ENCODE measurements around the gene PON3. TPM values are rescaled to one million over a fixed set of nuclear protein-coding genes. Genes with fewer than 3 reads are reported as not detected.

The PON3 gene
- total RNA-seq, 1 experiment from 2014 or later, result 15.0 TPM

- CTCF ChIA-PET, result no interaction called here
- no TSS peak for BruUV-seq (replicated peaks)
- Mint-ChIP-seq H3K36me3 (ENCODE audit: insufficient read depth, unreplicated experiment) (peaks cover 29% of the 10 kb centered on the region), H3K27me3 (ENCODE audit: insufficient read depth, unreplicated experiment) (no peaks in the 10 kb centered on the region), H3K4me3 (ENCODE audit: unreplicated experiment) (no peak overlapping the region), H3K4me1 (ENCODE audit: low read depth, unreplicated experiment) (peaks cover 14% of the 10 kb centered on the region), H3K27ac (ENCODE audit: unreplicated experiment) (peak overlapping the region; percentile 95), H3K9me3 (ENCODE audit: unreplicated experiment) (no peaks in the 10 kb centered on the region)
- POLR2A ChIA-PET, result interaction anchor here (2.9 kb wide), 1 partner anchor 37 kb away, joined by 12 read pairs; the partner anchor contains the start of gene PON3
- no peak for DNase-seq
- intact Hi-C loops (cut with micrococcal nuclease; ENCODE audit: unreplicated experiment), result no loop called here
- no peaks in the 10 kb centered on the region for H3K27me3 ChIP-seq (replicated peaks; ENCODE audit: control insufficient read depth, insufficient read depth, low read length)
- no peaks in the 10 kb centered on the region for H3K9me3 ChIP-seq
- H3K4me3 ChIP-seq (ENCODE audit: low read depth, low read length), result no peak overlapping the region
- TF ChIP-seq, protein P1, sequence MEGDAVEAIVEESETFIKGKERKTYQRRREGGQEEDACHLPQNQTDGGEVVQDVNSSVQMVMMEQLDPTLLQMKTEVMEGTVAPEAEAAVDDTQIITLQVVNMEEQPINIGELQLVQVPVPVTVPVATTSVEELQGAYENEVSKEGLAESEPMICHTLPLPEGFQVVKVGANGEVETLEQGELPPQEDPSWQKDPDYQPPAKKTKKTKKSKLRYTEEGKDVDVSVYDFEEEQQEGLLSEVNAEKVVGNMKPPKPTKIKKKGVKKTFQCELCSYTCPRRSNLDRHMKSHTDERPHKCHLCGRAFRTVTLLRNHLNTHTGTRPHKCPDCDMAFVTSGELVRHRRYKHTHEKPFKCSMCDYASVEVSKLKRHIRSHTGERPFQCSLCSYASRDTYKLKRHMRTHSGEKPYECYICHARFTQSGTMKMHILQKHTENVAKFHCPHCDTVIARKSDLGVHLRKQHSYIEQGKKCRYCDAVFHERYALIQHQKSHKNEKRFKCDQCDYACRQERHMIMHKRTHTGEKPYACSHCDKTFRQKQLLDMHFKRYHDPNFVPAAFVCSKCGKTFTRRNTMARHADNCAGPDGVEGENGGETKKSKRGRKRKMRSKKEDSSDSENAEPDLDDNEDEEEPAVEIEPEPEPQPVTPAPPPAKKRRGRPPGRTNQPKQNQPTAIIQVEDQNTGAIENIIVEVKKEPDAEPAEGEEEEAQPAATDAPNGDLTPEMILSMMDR (IDR thresholded peaks at IDR 0.05; ENCODE audit: insufficient read depth in 1 of 2, low read depth in 1 of 2, low read length in 1 of 2, severe bottlenecking in 1 of 2, unreplicated experiment in 1 of 2), result no peak
- peaks cover 30% of the 10 kb centered on the region for H3K4me1 ChIP-seq
- H3K36me3 ChIP-seq (ENCODE audit: control insufficient read depth, insufficient read depth, low read length), result 0 out of 2 replicates have a peak, but pooled peaks cover 1% of the 10 kb centered on the region
Observed at GRCh38 chr7:95433129-95433528, 37.0 kb upstream of the PON3 start.

GRCh38 chr7:95432606-95433005 lies 36.4 kb upstream of the PON3 start:
- Mint-ChIP-seq H3K4me3 (ENCODE audit: unreplicated experiment) (peak overlapping the region; percentile 1), H3K36me3 (ENCODE audit: insufficient read depth, unreplicated experiment) (peaks cover 29% of the 10 kb centered on the region), H3K9me3 (ENCODE audit: unreplicated experiment) (no peaks in the 10 kb centered on the region), H3K4me1 (ENCODE audit: low read depth, unreplicated experiment) (peaks cover 14% of the 10 kb centered on the region), H3K27me3 (ENCODE audit: insufficient read depth, unreplicated experiment) (no peaks in the 10 kb centered on the region), H3K27ac (ENCODE audit: unreplicated experiment) (no peak overlapping the region)
- Histone ChIP-seq H3K27me3 (replicated peaks; ENCODE audit: control insufficient read depth, insufficient read depth, low read length) (no peaks in the 10 kb centered on the region), H3K4me3 (ENCODE audit: low read depth, low read length) (no peak overlapping the region), H3K9me3 (no peaks in the 10 kb centered on the region), H3K36me3 (ENCODE audit: control insufficient read depth, insufficient read depth, low read length) (0 out of 2 replicates have a peak, but pooled peaks cover 1% of the 10 kb centered on the region), H3K4me1 (peaks cover 30% of the 10 kb centered on the region)
- TF ChIP-seq, protein P1 (IDR thresholded peaks at IDR 0.05; ENCODE audit: insufficient read depth in 1 of 2, low read depth in 1 of 2, low read length in 1 of 2, severe bottlenecking in 1 of 2, unreplicated experiment in 1 of 2), result no peak
- DNase-seq, result no peak
- POLR2A ChIA-PET, result interaction anchor here (2.9 kb wide), 1 partner anchor 37 kb away, joined by 12 read pairs; the partner anchor contains the start of gene PON3
- no TSS peak for BruUV-seq (replicated peaks)
- CTCF ChIA-PET, result no interaction called here
- intact Hi-C loops (cut with micrococcal nuclease; ENCODE audit: unreplicated experiment), result no loop called here

- intact Hi-C loops (cut with micrococcal nuclease; ENCODE audit: unreplicated experiment), result no loop called here
- H3K4me1 ChIP-seq, result peaks cover 19% of the 10 kb centered on the region
- H3K27ac Mint-ChIP-seq (ENCODE audit: unreplicated experiment), result no peak overlapping the region
- peaks cover 29% of the 10 kb centered on the region for H3K36me3 Mint-ChIP-seq (ENCODE audit: insufficient read depth, unreplicated experiment)
- peak overlapping the region; percentile 33 for H3K4me3 Mint-ChIP-seq (ENCODE audit: unreplicated experiment)
- no peaks in the 10 kb centered on the region for H3K9me3 Mint-ChIP-seq (ENCODE audit: unreplicated experiment)
- no peaks in the 10 kb centered on the region for H3K9me3 ChIP-seq
- TF ChIP-seq, protein P1 (IDR thresholded peaks at IDR 0.05; ENCODE audit: insufficient read depth in 1 of 2, low read depth in 1 of 2, low read length in 1 of 2, severe bottlenecking in 1 of 2, unreplicated experiment in 1 of 2), result no peak
- DNase-seq, result peak; percentile 48 to 53
- no peaks in the 10 kb centered on the region for H3K27me3 Mint-ChIP-seq (ENCODE audit: insufficient read depth, unreplicated experiment)
- H3K4me1 Mint-ChIP-seq (ENCODE audit: low read depth, unreplicated experiment), result peaks cover 14% of the 10 kb centered on the region
- H3K36me3 ChIP-seq (ENCODE audit: control insufficient read depth, insufficient read depth, low read length), result peaks cover 3% of the 10 kb centered on the region
- CTCF ChIA-PET, result no interaction called here
- BruUV-seq (replicated peaks), result no TSS peak
- no peak overlapping the region for H3K4me3 ChIP-seq (ENCODE audit: low read depth, low read length)
- POLR2A ChIA-PET, result no interaction called here
- no peaks in the 10 kb centered on the region for H3K27me3 ChIP-seq (replicated peaks; ENCODE audit: control insufficient read depth, insufficient read depth, low read length)
Observed at GRCh38 chr7:95430864-95431263, 34.7 kb upstream of the PON3 start.
